HEK293 (cell line): ENCODE results near the gene LCA5L.
"Not testable (repeated sequence)": the region's sequence is repeated elsewhere in the genome, so short reads cannot be mapped to it uniquely, and the experiment has no call there.

Experiments
- CTCF ChIA-PET: fragments of 350-600 bp; formaldehyde crosslinking; extraction: SDS; loops from one replicate; lab custom pipeline; 2021; ENCODE audit warnings: antibody characterized with exemption; lab: Yijun Ruan, JAX
- POLR2A ChIA-PET: fragments of 300-600 bp; formaldehyde crosslinking; extraction: SDS; loops from one replicate; lab custom pipeline; 2020; ENCODE audit warnings: antibody characterized with exemption, inconsistent platforms; lab: Yijun Ruan, JAX
- H3K27ac ChIP-seq: fragments of 200-500 bp; sonication (Bioruptor generic); 2 replicates; pipeline ENCODE4 v1.5.1; 2014; ENCODE audit warnings: low read depth, low read length, control low read depth, inconsistent platforms; ENCODE audit errors: extremely low read depth
- H3K36me3 ChIP-seq, 2 experiments: fragments of 200-500 bp in 1 of 2; sonication (Bioruptor generic) in 1 of 2; 1 replicate in 1 of 2; 2 replicates in 1 of 2; pipeline ENCODE4 v1.5.1; 2014 to 2017; ENCODE audit warnings: inconsistent platforms in 2 of 2, low read length in 2 of 2; ENCODE audit not compliant: control insufficient read depth in 2 of 2, insufficient read depth in 1 of 2
- H3K4me1 ChIP-seq: fragments of 200-500 bp; sonication (Bioruptor generic); 2 replicates; pipeline ENCODE4 v1.5.1; 2014; ENCODE audit warnings: mild to moderate bottlenecking, low read length, inconsistent platforms; ENCODE audit not compliant: control insufficient read depth, insufficient read depth
- H3K4me3 ChIP-seq: 2 replicates; pipeline ENCODE4 v1.5.1; 2011; ENCODE audit warnings: low read depth, mild to moderate bottlenecking, control low read depth, low read length, moderate library complexity
- H3K9me3 ChIP-seq: fragments of 200-500 bp; sonication (Bioruptor generic); 2 replicates; pipeline ENCODE4 v1.5.1; 2014; ENCODE audit warnings: low read depth, low read length, inconsistent platforms; ENCODE audit not compliant: control insufficient read depth, insufficient read depth
- BCL11B ChIP-seq: fragments of 450-650 bp; formaldehyde crosslinking; IDR thresholded peaks from 2 replicates; pipeline ENCODE4 v1.5.1; 2016; ENCODE audit warnings: low read depth, missing biosample characterization, missing genetic modification characterization
- EGR2 ChIP-seq: fragments of 450-650 bp; formaldehyde crosslinking; IDR thresholded peaks from 2 replicates; pipeline ENCODE4 v1.5.1; 2016; ENCODE audit warnings: low read depth, missing biosample characterization, missing genetic modification characterization
- HOXC10 ChIP-seq: sonication (generic); formaldehyde crosslinking; IDR thresholded peaks from 2 replicates; pipeline ENCODE4 v1.8.1; 2023; ENCODE audit warnings: mild to moderate bottlenecking, missing genetic modification reagents
- KLF10 ChIP-seq: fragments of 450-650 bp; IDR thresholded peaks from 2 replicates; pipeline ENCODE4 v1.5.1; 2018; ENCODE audit warnings: missing biosample characterization, mild to moderate bottlenecking, missing genetic modification characterization
- KLF16 ChIP-seq: fragments of 450-650 bp; formaldehyde crosslinking; IDR thresholded peaks from 2 replicates; pipeline ENCODE4 v1.5.1; 2017; ENCODE audit warnings: missing biosample characterization, missing genetic modification characterization
- MYNN ChIP-seq: fragments of 450-650 bp; formaldehyde crosslinking; IDR thresholded peaks from 2 replicates; pipeline ENCODE4 v1.5.1; 2016; ENCODE audit warnings: missing biosample characterization, missing genetic modification characterization, borderline replicate concordance
- OSR2 ChIP-seq: fragments of 450-650 bp; formaldehyde crosslinking; IDR thresholded peaks from 2 replicates; pipeline ENCODE4 v1.5.1; 2016; ENCODE audit warnings: missing biosample characterization, missing genetic modification characterization
- OVOL3 ChIP-seq: fragments of 450-650 bp; formaldehyde crosslinking; IDR thresholded peaks from 2 replicates; pipeline ENCODE4 v1.5.1; 2016; ENCODE audit warnings: missing biosample characterization, missing genetic modification characterization
- RBAK ChIP-seq: fragments of 450-650 bp; formaldehyde crosslinking; IDR thresholded peaks from 2 replicates; pipeline ENCODE4 v1.5.1; 2016; ENCODE audit warnings: missing biosample characterization, missing genetic modification characterization
- SCRT2 ChIP-seq: fragments of 450-650 bp; formaldehyde crosslinking; IDR thresholded peaks from 2 replicates; pipeline ENCODE4 v1.5.1; 2016; ENCODE audit warnings: missing biosample characterization, missing genetic modification characterization
- TRIM28 ChIP-seq: IDR thresholded peaks from 2 replicates; pipeline ENCODE4 v1.6.1; 2011; ENCODE audit warnings: low read length, control low read depth, borderline replicate concordance
- WT1 ChIP-seq: fragments of 450-650 bp; formaldehyde crosslinking; IDR thresholded peaks from 2 replicates; pipeline ENCODE4 v1.5.1; 2016; ENCODE audit warnings: missing biosample characterization, missing genetic modification characterization
- ZBTB17 ChIP-seq: fragments of 450-650 bp; formaldehyde crosslinking; IDR thresholded peaks from 2 replicates; pipeline ENCODE4 v1.5.1; 2016; ENCODE audit warnings: missing biosample characterization, missing genetic modification characterization
- ZBTB20 ChIP-seq: fragments of 450-650 bp; formaldehyde crosslinking; IDR thresholded peaks from 2 replicates; pipeline ENCODE4 v1.5.1; 2016; ENCODE audit warnings: missing biosample characterization, missing genetic modification characterization
- ZBTB21 ChIP-seq: fragments of 450-650 bp; formaldehyde crosslinking; IDR thresholded peaks from 2 replicates; pipeline ENCODE4 v1.5.1; 2017; ENCODE audit warnings: missing biosample characterization, missing genetic modification characterization
- ZEB2 ChIP-seq: fragments of 450-650 bp; formaldehyde crosslinking; IDR thresholded peaks from 2 replicates; pipeline ENCODE4 v1.5.1; 2016; ENCODE audit warnings: missing biosample characterization, missing genetic modification characterization
- ZNF121 ChIP-seq: fragments of 450-650 bp; formaldehyde crosslinking; IDR thresholded peaks from 2 replicates; pipeline ENCODE4 v1.5.1; 2016; ENCODE audit warnings: missing biosample characterization, missing genetic modification characterization
- ZNF184 ChIP-seq: fragments of 450-650 bp; IDR thresholded peaks from 2 replicates; pipeline ENCODE4 v1.5.1; 2018; ENCODE audit warnings: missing biosample characterization, mild to moderate bottlenecking, missing genetic modification characterization
- ZNF221 ChIP-seq: fragments of 450-650 bp; formaldehyde crosslinking; IDR thresholded peaks from 2 replicates; pipeline ENCODE4 v1.5.1; 2017; ENCODE audit warnings: missing biosample characterization, missing genetic modification characterization, borderline replicate concordance
- ZNF24 ChIP-seq: fragments of 450-650 bp; formaldehyde crosslinking; IDR thresholded peaks from 2 replicates; pipeline ENCODE4 v1.5.1; 2016; ENCODE audit warnings: missing biosample characterization, missing genetic modification characterization
- ZNF266 ChIP-seq: fragments of 450-650 bp; formaldehyde crosslinking; IDR thresholded peaks from 2 replicates; pipeline ENCODE4 v1.5.1; 2016; ENCODE audit warnings: missing biosample characterization, missing genetic modification characterization, low read depth
- ZNF302 ChIP-seq: fragments of 450-650 bp; formaldehyde crosslinking; IDR thresholded peaks from 2 replicates; pipeline ENCODE4 v1.5.1; 2016; ENCODE audit warnings: missing biosample characterization, missing genetic modification characterization, low read depth
- ZNF404 ChIP-seq: fragments of 450-650 bp; formaldehyde crosslinking; IDR thresholded peaks from 2 replicates; pipeline ENCODE4 v1.5.1; 2017; ENCODE audit warnings: missing biosample characterization, missing genetic modification characterization
- ZNF548 ChIP-seq: fragments of 450-650 bp; formaldehyde crosslinking; IDR thresholded peaks from 2 replicates; pipeline ENCODE4 v1.5.1; 2016; ENCODE audit warnings: missing biosample characterization, missing genetic modification characterization
- ZNF560 ChIP-seq: fragments of 450-650 bp; formaldehyde crosslinking; IDR thresholded peaks from 2 replicates; pipeline ENCODE4 v1.5.1; 2017; ENCODE audit warnings: missing biosample characterization, missing genetic modification characterization, borderline replicate concordance
- ZNF621 ChIP-seq: fragments of 450-650 bp; formaldehyde crosslinking; IDR thresholded peaks from 2 replicates; pipeline ENCODE4 v1.5.1; 2017; ENCODE audit warnings: missing biosample characterization, missing genetic modification characterization
- ZNF626 ChIP-seq: fragments of 450-650 bp; sonication (Bioruptor Pico); formaldehyde crosslinking; IDR thresholded peaks from 2 replicates; pipeline ENCODE4 v1.5.1; 2018; ENCODE audit warnings: missing biosample characterization, missing genetic modification characterization, inconsistent platforms
- ZNF654 ChIP-seq: fragments of 450-650 bp; formaldehyde crosslinking; IDR thresholded peaks from 2 replicates; pipeline ENCODE4 v1.5.1; 2016; ENCODE audit warnings: low read depth, missing biosample characterization, missing genetic modification characterization
- ZNF792 ChIP-seq: fragments of 450-650 bp; formaldehyde crosslinking; IDR thresholded peaks from 2 replicates; pipeline ENCODE4 v1.5.1; 2016; ENCODE audit warnings: missing biosample characterization, missing genetic modification characterization
- ZXDB ChIP-seq: fragments of 450-650 bp; formaldehyde crosslinking; IDR thresholded peaks from 2 replicates; pipeline ENCODE4 v1.5.1; 2016; ENCODE audit warnings: missing biosample characterization, missing genetic modification characterization
- TF ChIP-seq, protein P1 (sequence below): fragments of 450-650 bp; formaldehyde crosslinking; optimal IDR thresholded peaks from 2 replicates; pipeline ENCODE3; 2016; ENCODE audit warnings: missing biosample characterization, mild to moderate bottlenecking, missing genetic modification characterization
- TF ChIP-seq, protein P2 (sequence below): fragments of 450-650 bp; formaldehyde crosslinking; IDR thresholded peaks from 2 replicates; pipeline ENCODE4 v1.5.1; 2016; ENCODE audit warnings: missing biosample characterization, missing genetic modification characterization
- TF ChIP-seq, protein P3 (sequence below): IDR thresholded peaks from 2 replicates; pipeline ENCODE4 v1.6.1; 2011; ENCODE audit warnings: mild to moderate bottlenecking, low read depth, low read length, borderline replicate concordance

LCA5L gene

DNA sequence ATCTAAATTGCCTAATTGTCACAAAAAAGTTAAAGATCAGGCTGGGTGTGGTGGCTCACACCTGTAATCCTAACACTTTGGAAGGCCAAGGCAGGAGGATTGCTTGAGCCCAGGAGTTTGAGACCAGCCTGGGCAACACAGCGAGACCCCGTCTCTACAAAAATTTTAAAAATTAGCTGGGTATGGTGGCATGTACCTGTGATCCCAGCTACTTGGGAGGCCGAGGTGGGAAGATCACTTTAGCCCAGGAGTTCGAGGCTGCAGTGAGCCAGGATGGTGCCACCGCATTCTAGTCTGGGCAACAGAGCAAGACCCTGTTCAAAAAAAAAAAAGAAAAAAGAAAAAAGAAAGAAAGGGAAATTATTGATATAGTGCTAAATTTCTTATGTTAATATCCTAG lies 26.4 kb downstream of the LCA5L start:
- H3K9me3 ChIP-seq, H3K36me3 ChIP-seq, H3K4me1 ChIP-seq, H3K27ac ChIP-seq, POLR2A ChIA-PET, H3K4me3 ChIP-seq: not testable (repeated sequence)
- peak; percentile 70 for TF ChIP-seq ZNF121
- CTCF ChIA-PET: interaction anchor here (0.6 to 2.1 kb wide), 2 partner anchors 11 to 24 kb away, joined by 3 to 4 read pairs; no protein-coding TSS in a partner anchor

DNA sequence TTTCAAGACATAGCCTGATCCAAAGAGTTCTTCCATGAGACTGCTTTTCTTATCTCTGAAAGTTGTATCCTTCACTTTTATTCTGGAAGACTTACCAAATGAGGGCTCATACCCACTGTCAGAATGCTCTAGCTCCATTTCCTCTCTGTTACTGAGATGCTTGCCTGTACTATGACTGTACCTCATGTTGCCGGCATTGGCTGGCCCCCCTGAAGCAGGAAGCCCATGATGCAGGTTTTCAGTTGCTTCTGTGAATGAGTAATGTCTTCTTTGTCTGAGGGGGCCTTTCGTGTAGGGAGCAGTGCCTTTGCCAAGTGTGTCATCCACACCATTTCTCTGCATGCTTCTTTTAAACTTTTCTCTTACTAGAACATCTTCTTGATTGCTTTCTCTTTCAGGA lies 39.5 kb downstream of the LCA5L start:
- no peak overlapping the region for H3K4me3 ChIP-seq
- H3K36me3 ChIP-seq: peaks cover 0 to 25% of the 10 kb centered on the region in 2 experiments; a peak in 2 of 3 replicates
- no peak overlapping the region for H3K27ac ChIP-seq
- ChIA-PET POLR2A (no interaction called here), CTCF (interaction anchor here (1.7 kb wide), 1 partner anchor 35 kb away, joined by 5 read pairs; no protein-coding TSS in a partner anchor)
- H3K9me3 ChIP-seq: no peaks in the 10 kb centered on the region
- TF ChIP-seq, protein P1, sequence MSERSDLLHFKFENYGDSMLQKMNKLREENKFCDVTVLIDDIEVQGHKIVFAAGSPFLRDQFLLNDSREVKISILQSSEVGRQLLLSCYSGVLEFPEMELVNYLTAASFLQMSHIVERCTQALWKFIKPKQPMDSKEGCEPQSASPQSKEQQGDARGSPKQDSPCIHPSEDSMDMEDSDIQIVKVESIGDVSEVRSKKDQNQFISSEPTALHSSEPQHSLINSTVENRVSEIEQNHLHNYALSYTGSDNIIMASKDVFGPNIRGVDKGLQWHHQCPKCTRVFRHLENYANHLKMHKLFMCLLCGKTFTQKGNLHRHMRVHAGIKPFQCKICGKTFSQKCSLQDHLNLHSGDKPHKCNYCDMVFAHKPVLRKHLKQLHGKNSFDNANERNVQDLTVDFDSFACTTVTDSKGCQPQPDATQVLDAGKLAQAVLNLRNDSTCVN: no peak
- TF ChIP-seq ZNF654 (tag by site-specific recombination) (no peak), HOXC10 (CRISPR knock-in tag) (no peak), ZNF560 (no peak), TRIM28 (no peak), ZNF404 (tag by site-specific recombination) (no peak), WT1 (tag by site-specific recombination) (no peak), ZNF548 (tag by site-specific recombination) (no peak), ZNF24 (tag by site-specific recombination) (no peak), KLF16 (tag by site-specific recombination) (no peak), OSR2 (no peak), ZNF302 (no peak), ZNF121 (no peak), KLF10 (tag by site-specific recombination) (no peak), ZBTB17 (tag by site-specific recombination) (no peak), ZBTB20 (tag by site-specific recombination) (no peak), ZNF266 (no peak)
- TF ChIP-seq, protein P2, sequence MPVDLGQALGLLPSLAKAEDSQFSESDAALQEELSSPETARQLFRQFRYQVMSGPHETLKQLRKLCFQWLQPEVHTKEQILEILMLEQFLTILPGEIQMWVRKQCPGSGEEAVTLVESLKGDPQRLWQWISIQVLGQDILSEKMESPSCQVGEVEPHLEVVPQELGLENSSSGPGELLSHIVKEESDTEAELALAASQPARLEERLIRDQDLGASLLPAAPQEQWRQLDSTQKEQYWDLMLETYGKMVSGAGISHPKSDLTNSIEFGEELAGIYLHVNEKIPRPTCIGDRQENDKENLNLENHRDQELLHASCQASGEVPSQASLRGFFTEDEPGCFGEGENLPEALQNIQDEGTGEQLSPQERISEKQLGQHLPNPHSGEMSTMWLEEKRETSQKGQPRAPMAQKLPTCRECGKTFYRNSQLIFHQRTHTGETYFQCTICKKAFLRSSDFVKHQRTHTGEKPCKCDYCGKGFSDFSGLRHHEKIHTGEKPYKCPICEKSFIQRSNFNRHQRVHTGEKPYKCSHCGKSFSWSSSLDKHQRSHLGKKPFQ: no peak
- no peaks in the 10 kb centered on the region for H3K4me1 ChIP-seq

DNA sequence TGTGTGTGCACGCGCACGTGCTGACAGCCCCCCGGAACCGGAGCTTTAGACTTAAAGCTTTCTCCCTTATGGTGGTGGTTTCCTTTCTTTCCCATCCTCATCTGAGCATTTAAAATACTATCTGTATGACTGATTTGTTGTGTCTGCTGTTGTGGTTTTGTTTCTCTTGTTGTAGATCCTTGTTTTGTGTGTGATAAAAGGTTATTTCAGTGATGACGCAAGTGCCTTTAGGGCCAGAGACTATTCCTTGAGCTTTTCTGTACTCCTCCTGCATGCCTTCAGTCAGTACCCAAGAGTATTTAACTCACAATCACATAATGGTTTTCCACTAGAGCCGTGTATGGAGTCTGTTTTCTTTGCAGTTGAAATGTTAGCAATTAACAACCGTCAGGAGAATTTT lies 45.4 kb downstream of the LCA5L start:
- Histone ChIP-seq H3K27ac (no peak overlapping the region), H3K36me3 (peaks cover 2 to 17% of the 10 kb centered on the region in 2 experiments), H3K4me3 (no peak overlapping the region), H3K9me3 (no peaks in the 10 kb centered on the region), H3K4me1 (no peaks in the 10 kb centered on the region)
- ChIA-PET CTCF (interaction anchor here (0.6 to 1.1 kb wide), 4 partner anchors 9 to 82 kb away, joined by 3 to 7 read pairs (median 3); no protein-coding TSS in a partner anchor), POLR2A (no interaction called here)
- TF ChIP-seq BCL11B (no peak), EGR2 (tag by site-specific recombination) (no peak), MYNN (no peak), ZXDB (no peak), ZEB2 (tag by site-specific recombination) (no peak), ZNF221 (no peak), ZBTB21 (tag by site-specific recombination) (no peak), RBAK (tag by site-specific recombination) (no peak), OVOL3 (no peak), ZNF792 (tag by site-specific recombination) (no peak), ZNF626 (no peak), ZBTB20 (tag by site-specific recombination) (no peak), OSR2 (no peak), ZNF621 (tag by site-specific recombination) (no peak), ZNF184 (tag by site-specific recombination) (no peak), SCRT2 (tag by site-specific recombination) (no peak)
- TF ChIP-seq, protein P3, sequence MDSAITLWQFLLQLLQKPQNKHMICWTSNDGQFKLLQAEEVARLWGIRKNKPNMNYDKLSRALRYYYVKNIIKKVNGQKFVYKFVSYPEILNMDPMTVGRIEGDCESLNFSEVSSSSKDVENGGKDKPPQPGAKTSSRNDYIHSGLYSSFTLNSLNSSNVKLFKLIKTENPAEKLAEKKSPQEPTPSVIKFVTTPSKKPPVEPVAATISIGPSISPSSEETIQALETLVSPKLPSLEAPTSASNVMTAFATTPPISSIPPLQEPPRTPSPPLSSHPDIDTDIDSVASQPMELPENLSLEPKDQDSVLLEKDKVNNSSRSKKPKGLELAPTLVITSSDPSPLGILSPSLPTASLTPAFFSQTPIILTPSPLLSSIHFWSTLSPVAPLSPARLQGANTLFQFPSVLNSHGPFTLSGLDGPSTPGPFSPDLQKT: no peak
